Measurements from ENCODE around the gene DGKI.

DGKI gene

GRCh38 chr7:137388916-137389315, 457.9 kb downstream of the DGKI start:
- no peak overlapping the region for H3K4me3 ChIP-seq (ENCODE audit: low read depth, low read length)
- TF ChIP-seq CTCF (IDR thresholded peaks at IDR 0.05; ENCODE audit: low read depth, low read length): no peak

- no peak for TF ChIP-seq CTCF (IDR thresholded peaks at IDR 0.05; ENCODE audit: low read depth, low read length)
- H3K4me3 ChIP-seq (ENCODE audit: low read depth, low read length): no peak overlapping the region
Measured at GRCh38 chr7:137386966-137387365, 459.8 kb downstream of the DGKI start.

DNA sequence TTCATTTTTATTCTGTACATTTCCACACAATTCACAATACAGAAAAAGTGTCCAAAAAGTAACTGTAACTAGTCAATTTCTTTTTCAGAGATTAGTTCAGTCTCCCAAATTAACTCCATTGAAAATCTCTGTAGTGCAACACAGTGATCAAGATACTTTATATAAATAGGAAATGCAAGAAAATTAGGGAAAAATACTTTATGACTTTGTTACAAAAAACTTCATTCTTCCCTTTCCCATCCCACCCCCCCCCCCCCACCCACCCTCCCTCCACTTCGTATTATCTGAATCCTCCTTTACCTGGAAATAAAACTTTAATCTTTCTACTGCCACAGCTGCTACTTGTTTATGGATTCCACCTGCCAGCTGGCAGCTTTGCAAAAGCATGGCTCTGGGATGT, 465.7 kb downstream of the DGKI start:
- H3K4me3 ChIP-seq (ENCODE audit: low read depth, low read length): no peak overlapping the region
- TF ChIP-seq CTCF (IDR thresholded peaks at IDR 0.05; ENCODE audit: low read depth, low read length): no peak

DNA sequence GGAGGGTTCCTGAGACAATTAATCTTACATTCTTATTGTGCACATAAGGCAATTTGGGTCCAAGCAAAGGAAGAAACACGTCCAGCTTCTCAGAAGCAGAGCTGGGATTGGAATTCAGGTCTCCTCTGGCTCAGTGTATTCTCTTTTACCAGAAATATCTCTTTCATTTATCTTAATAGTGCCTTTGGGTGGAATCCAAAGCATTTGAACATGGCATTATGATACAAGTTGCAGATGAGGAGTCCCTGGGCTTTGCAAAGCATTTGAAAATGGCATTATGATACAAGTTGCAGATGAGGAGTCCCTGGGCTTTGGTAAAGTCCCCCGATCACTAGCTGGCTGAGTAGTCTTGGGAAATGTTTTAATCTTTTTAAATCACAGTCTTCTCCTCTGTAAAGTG, 473.3 kb downstream of the DGKI start:
- no peak for TF ChIP-seq CTCF (IDR thresholded peaks at IDR 0.05; ENCODE audit: low read depth, low read length)
- no peak overlapping the region for H3K4me3 ChIP-seq (ENCODE audit: low read depth, low read length)

DNA sequence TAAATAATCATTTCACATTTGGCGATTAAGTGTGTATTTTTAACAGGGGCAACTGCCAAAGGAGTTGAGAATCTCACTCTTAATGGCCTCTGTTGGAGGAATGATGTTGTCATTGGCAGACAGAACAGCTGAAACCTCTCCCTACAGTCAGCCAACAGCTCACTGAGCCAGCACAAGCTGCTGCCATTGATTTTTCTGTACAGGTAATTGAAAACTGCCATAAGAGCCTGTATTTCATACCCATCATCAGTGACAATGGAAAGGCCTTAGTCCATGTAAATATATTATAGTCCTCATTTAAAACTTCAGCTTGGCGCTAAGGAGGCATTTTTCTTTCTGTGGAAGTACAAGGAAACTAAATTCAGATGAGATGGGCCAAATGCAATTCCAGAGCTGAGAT, 475.2 kb downstream of the DGKI start:
- no peak overlapping the region for H3K4me3 ChIP-seq (ENCODE audit: low read depth, low read length)
- no peak for TF ChIP-seq CTCF (IDR thresholded peaks at IDR 0.05; ENCODE audit: low read depth, low read length)

GRCh38 chr7:137366995-137367394, 479.8 kb downstream of the DGKI start:
- H3K4me3 ChIP-seq (ENCODE audit: low read depth, low read length): no peak overlapping the region
- no peak for TF ChIP-seq CTCF (IDR thresholded peaks at IDR 0.05; ENCODE audit: low read depth, low read length)

- no peak for TF ChIP-seq CTCF (IDR thresholded peaks at IDR 0.05; ENCODE audit: low read depth, low read length)
- no peak overlapping the region for H3K4me3 ChIP-seq (ENCODE audit: low read depth, low read length)
Measured at GRCh38 chr7:137363683-137364082, 483.1 kb downstream of the DGKI start.
